SU-DHL-6 (cell line): ENCODE data around the gene NBPF8.
"Not testable (repeated sequence)": the region's sequence is repeated elsewhere in the genome, so short reads cannot be mapped to it uniquely, and the experiment has no call there.

Experiments used
- EZH2phosphoT487 ChIP-seq: fragments of 200-600 bp; sonication (generic), shearing (Covaris generic); conservative IDR thresholded peaks from 2 replicates; pipeline ENCODE4 v1.6.1; 2018; ENCODE audit warnings: mild to moderate bottlenecking, antibody characterized with exemption, low read length, moderate library complexity, mixed read lengths
- TF ChIP-seq, protein P1 (sequence below): fragments of 200-600 bp; sonication (generic); IDR thresholded peaks from one replicate; pipeline ENCODE4 v1.5.1; 2017; ENCODE audit warnings: antibody characterized with exemption, mild to moderate bottlenecking, low read length, moderate library complexity; ENCODE audit not compliant: insufficient read depth, poor library complexity, severe bottlenecking

DNA sequence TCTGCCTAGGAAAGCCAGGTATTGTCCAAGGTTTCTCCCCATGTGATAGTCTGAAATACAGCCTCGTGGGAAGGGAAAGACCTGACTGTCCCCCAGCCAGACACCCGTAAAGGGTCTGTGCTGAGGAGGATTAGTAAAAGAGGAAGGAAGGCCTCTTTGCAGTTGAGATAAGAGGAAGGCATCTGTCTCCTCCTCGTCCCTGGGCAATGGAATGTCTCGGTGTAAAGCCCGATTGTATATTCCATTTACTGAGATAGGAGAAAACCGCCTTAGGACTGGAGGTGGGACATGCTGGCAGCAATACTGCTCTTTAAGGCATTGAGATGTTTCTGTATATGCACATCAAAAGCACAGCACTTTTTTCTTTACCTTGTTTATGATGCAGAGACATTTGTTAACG lies 10.2 kb downstream of the NBPF8 start:
- TF ChIP-seq, protein P1, sequence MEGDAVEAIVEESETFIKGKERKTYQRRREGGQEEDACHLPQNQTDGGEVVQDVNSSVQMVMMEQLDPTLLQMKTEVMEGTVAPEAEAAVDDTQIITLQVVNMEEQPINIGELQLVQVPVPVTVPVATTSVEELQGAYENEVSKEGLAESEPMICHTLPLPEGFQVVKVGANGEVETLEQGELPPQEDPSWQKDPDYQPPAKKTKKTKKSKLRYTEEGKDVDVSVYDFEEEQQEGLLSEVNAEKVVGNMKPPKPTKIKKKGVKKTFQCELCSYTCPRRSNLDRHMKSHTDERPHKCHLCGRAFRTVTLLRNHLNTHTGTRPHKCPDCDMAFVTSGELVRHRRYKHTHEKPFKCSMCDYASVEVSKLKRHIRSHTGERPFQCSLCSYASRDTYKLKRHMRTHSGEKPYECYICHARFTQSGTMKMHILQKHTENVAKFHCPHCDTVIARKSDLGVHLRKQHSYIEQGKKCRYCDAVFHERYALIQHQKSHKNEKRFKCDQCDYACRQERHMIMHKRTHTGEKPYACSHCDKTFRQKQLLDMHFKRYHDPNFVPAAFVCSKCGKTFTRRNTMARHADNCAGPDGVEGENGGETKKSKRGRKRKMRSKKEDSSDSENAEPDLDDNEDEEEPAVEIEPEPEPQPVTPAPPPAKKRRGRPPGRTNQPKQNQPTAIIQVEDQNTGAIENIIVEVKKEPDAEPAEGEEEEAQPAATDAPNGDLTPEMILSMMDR = not testable (repeated sequence)
- not testable (repeated sequence) for TF ChIP-seq EZH2phosphoT487
